SKM-1 (cell line): ENCODE results near the gene GAS1.

ENCODE experiments used
- DNase-seq: peaks from one replicate; lab custom pipeline; 2025; ENCODE audit not compliant: unreplicated experiment; lab: John Stamatoyannopoulos, UW

Gene GAS1

GRCh38 chr9:86947146-86948073 is at the start of gene GAS1:
Gene GAS1 (minus strand): TSS chr9:86947506. CDS start chr9:86946779, 727 bp downstream.
- DNase-seq, result peak; percentile 13

DNA sequence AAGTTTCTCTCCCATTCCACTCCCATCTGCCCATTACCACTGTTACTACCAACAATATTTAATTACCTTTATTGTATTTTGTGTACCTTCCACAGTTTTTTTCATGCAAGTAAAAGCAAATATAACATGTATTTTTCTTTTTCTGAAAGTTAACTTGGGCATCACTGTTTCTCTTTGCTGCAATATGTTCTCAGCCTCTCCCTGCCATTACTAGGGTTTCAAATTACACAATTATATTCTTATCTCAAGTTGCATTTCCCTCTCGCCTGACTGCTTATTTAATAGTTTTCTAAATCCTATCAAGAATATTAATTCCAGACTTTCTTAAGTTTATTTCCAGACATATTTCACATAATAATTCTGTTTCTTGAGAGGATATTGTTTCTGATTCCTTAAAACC is 46.9 kb upstream of the GAS1 start:
- DNase-seq, result no peak

GRCh38 chr9:86993830-86994229 is 46.5 kb upstream of the GAS1 start:
- no peak for DNase-seq

- no peak for DNase-seq
Measured at GRCh38 chr9:86991077-86991476, 43.8 kb upstream of the GAS1 start.

- peak; percentile 13 for DNase-seq
Measured at GRCh38 chr9:86990290-86990689, 43.0 kb upstream of the GAS1 start.

DNA sequence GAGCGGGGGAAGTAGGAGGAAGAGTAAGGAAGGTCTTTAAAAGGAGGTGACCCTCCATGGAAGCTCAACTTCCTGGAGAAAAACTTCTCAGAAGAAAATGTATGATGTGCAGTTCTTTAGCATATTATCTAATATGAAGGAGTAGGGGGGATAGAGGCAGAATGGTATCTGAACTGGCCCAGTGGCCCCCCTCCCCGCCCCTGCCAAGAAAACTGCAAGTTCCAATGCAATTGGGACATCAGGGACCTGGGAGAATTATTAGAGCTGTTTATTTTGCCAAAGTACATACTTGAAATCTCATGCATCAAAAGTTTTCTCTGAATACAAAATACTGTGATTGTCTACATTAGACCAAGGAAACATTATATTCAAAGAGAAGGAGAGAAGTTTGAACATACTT is 40.6 kb upstream of the GAS1 start:
- DNase-seq, result no peak

DNA sequence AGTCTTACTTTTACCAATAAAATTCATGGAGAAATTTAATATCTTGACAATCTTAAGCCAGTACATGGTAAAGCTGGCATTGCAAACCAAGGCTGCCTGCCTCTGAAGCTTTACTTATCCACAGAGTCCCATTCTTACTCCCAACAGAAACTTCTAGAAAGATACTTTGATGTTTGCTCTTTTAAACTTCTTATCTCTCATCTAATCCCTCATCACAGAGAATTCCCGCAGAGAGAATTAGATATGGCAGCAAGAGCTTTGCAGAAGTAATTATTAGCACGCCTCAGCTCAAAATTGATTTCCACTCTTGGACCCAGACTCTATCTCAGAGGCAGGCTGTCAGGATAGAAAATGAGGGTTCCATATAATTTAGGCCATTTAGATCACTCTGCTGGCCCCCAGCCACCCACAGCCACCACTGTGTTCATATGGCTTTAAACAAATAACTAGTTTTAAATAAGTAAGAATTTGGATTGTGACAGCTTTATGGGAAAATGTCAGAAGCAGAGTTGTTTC is 37.9 kb upstream of the GAS1 start:
- no peak for DNase-seq

- no peak for DNase-seq
Measured at GRCh38 chr9:86983620-86984259, 36.4 kb upstream of the GAS1 start.

DNA sequence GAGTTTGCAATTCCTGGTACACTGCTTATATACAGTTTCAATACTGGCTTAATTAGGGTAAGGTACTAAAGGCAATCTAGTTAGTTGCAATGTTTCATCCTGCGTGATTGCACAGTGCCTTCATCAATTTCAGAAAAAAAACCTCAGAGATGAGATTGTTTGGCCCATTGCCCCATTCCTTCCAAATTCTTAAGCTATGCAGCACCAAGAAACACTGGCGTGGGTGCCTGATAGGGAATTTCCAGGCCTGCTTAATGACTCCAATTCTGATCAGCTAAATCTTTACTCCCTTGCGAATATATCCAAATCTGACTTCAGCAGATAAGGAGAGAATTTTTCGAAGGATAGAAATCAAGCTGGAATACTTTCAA is 35.9 kb upstream of the GAS1 start:
- no peak for DNase-seq

- no peak for DNase-seq
Measured at GRCh38 chr9:86980802-86981201, 33.5 kb upstream of the GAS1 start.

DNA sequence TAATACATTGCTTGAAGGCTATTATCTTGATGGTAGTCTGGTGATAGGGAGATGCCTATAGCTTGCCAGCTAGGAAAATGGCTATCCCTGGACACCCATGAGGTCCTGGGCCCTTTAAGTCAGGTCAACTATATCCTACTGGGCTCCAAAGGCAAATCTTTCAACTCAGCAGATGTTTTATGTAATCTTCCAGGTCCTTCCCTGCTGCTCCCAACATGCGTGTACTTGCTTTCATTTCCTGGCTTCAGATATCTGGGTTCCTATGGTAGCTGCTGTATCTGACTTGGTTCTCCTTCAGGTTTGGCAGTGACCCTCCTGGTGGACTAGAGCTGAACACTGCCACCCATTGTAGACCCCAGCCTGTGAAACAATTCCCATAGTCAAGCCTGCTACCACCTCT is 32.4 kb upstream of the GAS1 start:
- no peak for DNase-seq

DNA sequence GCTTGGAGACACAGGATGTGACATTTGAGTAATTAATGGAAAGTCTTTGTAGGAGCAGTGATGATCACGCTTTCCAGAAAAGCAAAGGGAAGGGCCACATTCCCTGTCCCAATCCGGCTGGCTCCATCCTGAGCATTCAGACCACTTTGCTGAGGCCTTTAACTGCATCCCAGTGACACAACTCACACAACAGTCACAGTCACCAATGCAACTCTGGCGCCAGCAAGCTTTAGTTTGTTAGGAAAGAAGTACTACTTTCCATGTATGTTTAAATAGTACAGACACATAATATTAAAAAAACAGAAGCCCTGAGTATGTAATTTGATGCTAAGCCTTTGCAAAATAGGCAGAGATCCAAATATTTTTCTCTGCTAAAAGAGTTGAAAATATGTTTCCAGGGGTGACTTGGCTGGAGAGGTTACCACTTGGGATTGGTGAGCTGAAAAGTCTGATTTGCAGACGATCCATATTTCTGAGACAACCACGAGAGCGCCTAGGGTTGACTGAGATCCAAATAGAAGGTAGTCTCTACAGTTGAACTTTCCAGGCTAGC is 31.7 kb upstream of the GAS1 start:
- DNase-seq, result no peak

GRCh38 chr9:86978413-86978812 is 31.1 kb upstream of the GAS1 start:
- no peak for DNase-seq

DNA sequence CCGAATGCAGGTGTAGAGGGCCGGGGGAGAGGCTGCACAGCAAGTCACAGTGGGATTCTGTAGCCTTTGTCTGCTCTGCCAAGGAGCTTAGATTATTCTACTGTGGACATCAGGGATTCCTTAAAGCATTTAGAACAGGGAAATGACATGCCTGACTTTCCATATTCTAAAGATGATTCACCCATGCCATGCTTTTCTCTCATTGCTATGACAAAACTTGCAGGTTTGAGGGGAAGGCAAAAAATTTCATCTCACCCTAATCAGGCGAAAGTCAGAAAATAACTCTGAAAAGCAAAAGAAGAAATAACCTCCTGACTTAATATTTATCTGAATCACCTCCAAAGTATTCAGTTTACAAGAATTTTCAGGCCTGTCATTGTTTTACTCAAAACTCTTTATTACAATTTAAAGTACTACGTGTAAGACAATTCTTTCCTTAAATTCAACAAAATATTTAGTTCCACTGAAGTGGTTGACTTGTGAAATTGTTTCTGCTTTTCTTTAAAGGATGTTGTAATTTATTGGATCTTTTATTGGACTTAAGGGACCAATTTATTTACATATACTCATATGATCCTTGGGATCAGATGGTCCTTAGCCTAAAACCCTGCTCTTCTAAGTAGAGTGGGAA is 30.0 kb upstream of the GAS1 start:
- DNase-seq, result no peak

- no peak for DNase-seq
Measured at GRCh38 chr9:86975606-86976005, 28.3 kb upstream of the GAS1 start.

DNA sequence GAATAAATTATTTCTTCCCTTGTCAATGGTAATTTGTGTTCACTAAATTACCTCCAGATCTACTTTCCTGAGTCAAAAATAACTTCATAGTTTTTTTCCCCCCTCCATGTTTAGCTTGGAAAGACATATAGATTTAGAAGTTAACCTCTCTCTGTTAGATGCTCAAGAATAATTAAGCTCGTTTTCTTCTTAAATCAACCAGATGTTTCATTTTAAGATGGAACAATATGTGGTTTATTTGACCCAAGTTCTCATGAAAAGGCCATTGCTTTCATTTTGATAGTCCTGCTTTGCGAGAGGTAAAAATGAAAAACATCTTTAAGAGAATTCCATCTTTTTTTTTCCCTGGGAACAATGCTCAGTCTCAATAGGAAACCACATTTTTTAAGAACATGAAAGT is 27.7 kb upstream of the GAS1 start:
- DNase-seq, result no peak

DNA sequence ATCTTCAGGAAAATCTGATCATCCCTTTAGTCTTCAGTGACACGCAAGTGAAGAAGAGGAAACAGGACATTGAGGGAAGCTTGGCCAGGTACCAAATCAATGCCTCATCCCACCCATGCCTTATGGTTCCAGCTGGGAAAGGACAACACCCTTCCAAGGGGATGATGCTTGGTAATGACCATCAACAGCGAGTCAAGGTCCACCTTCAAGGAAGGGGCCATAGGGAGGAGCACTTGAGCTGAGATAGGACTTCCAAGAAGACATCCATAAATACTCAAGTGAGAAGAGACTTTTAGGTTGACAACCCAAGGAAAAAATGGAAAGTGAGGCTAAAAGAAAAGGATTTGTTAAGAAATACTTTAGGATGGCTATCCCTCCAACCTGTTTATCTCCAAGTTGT is 27.1 kb upstream of the GAS1 start:
- DNase-seq, result no peak

DNA sequence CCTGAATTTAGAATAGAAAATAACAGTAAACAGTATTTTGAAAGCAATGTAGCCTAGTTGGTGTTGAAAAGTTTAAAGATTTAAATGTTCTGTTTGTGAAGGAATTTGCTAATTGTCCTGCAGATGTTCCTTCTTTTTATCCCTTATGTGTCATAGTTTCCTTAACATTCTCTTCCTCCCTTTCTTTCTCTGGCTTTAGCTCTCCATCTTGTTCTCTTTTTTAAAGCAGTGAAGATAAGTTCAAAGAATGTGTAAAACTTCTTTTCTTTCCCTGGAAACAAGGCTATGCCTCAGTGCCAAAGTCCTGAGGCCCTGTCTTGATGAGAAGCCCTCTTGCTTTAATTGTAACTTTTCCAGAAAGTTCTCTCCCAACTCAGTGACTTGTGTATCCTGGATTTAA is 24.4 kb upstream of the GAS1 start:
- no peak for DNase-seq

- no peak for DNase-seq
Measured at GRCh38 chr9:86968258-86968920, 21.1 kb upstream of the GAS1 start.

GRCh38 chr9:86966852-86967511 is 19.7 kb upstream of the GAS1 start:
- DNase-seq, result no peak
